Breast epithelium (tissue), 3 donors: ENCODE data around the gene IRX4.

Source experiments
- CTCF ChIP-seq, 3 donors: fragments of 450-650 bp; IDR thresholded peaks; one replicate each; pipeline ENCODE4 v1.5.1; 2016 to 2017; ENCODE audit warnings: antibody characterized with exemption in 3 of 3, mild to moderate bottlenecking in 3 of 3, moderate library complexity in 3 of 3
- POLR2A ChIP-seq: fragments of 450-650 bp; IDR thresholded peaks from one replicate; pipeline ENCODE4 v1.6.1; 2016; ENCODE audit warnings: antibody characterized with exemption, mild to moderate bottlenecking, moderate library complexity

GRCh38 chr5:1858436-1858835, 24.3 kb downstream of the IRX4 start:
- TF ChIP-seq CTCF (IDR thresholded peaks at IDR 0.05): no peak
- no peak for TF ChIP-seq POLR2A
